ENCODE measurements around the gene SCTR. TPM values are rescaled to one million over a fixed set of nuclear protein-coding genes. Genes with fewer than 3 reads are reported as not detected.
A peak's percentile ranks its signal among the peaks of the same experiment; 100 is the strongest.

The SCTR gene
- total RNA-seq, 1 donor, result not detected

DNA sequence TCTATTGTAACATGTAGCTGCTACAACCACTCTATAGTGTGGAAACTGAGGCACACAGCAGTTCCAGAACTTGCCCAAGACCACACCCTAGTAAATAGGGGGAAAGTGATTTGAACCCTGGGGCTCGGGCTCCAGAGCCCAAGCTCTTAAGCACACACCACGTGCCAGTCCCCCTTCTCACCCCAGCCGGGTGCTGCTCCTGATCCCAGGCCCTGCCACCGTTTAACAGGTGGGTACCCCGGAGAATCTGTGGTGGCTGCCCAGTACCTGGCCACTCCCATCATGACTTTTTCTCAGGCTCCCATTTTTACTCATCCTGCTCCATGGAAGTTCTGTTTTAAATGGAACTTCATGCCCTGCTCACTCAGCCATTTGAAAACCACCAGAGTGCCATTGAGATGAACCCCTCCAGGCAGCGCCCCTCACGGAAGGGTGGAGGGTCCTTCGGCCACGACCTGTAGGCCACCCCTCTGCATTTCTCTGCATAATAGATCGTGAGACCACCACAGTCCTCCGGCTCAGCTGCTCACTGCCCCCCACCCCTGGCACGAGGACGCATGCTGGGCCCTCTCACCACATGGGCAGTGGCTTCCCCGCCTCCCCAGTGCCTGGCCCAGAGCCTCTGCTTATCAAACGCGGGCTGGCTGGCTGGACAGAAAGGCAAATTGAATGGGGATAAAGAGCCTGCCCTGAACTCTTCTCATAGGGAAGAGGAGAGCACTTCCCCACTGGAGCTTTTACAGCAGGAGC is 50.5 kb downstream of the SCTR start:
- no peak for DNase-seq (ENCODE audit: low read depth)
- TF ChIP-seq, protein P1, sequence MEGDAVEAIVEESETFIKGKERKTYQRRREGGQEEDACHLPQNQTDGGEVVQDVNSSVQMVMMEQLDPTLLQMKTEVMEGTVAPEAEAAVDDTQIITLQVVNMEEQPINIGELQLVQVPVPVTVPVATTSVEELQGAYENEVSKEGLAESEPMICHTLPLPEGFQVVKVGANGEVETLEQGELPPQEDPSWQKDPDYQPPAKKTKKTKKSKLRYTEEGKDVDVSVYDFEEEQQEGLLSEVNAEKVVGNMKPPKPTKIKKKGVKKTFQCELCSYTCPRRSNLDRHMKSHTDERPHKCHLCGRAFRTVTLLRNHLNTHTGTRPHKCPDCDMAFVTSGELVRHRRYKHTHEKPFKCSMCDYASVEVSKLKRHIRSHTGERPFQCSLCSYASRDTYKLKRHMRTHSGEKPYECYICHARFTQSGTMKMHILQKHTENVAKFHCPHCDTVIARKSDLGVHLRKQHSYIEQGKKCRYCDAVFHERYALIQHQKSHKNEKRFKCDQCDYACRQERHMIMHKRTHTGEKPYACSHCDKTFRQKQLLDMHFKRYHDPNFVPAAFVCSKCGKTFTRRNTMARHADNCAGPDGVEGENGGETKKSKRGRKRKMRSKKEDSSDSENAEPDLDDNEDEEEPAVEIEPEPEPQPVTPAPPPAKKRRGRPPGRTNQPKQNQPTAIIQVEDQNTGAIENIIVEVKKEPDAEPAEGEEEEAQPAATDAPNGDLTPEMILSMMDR (IDR thresholded peaks at IDR 0.05; ENCODE audit: insufficient read depth, low read length), result no peak
- H3K4me3 ChIP-seq (ENCODE audit: low read depth, low read length), result no peak overlapping the region

- DNase-seq (ENCODE audit: low read depth), result no peak
- no peak overlapping the region for H3K4me3 ChIP-seq (ENCODE audit: low read depth, low read length)
- TF ChIP-seq, protein P1 (IDR thresholded peaks at IDR 0.05; ENCODE audit: insufficient read depth, low read length), result no peak
These were observed 51.5 kb downstream of the SCTR start for GRCh38 chr2:119472749-119473148.

DNA sequence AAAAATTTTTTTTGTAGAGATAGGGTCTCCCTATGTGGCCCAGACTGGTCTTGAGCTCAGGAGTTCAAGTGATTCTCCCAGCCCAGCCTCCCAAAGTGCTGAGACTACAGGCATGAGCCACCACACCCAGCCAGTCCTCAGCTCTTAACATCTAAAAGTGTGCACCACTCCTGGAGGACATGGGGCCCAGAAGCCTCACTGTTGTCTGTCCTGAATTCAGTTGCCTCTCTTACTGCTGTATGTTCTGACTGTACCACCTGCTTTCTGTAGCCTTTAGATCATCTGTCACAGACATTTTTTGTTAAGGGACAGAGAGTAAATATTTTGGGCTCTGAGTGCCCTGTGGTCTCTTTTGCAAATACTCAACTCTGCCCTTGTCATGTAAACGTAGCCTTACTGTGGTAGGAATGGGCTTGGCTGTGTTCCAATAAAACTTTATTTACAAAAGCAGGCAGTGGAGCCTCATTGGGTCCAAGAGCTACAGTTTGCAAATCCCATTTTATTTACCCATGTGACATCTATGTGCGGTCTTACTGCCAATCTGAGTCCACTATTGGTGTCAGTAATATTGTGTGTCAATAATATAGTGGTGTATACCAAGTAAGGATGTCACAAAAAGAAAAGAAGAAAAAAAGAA is 54.5 kb downstream of the SCTR start:
- no peak overlapping the region for H3K4me3 ChIP-seq (ENCODE audit: low read depth, low read length)
- TF ChIP-seq, protein P1 (IDR thresholded peaks at IDR 0.05; ENCODE audit: insufficient read depth, low read length), result no peak
- DNase-seq (ENCODE audit: low read depth), result no peak

DNA sequence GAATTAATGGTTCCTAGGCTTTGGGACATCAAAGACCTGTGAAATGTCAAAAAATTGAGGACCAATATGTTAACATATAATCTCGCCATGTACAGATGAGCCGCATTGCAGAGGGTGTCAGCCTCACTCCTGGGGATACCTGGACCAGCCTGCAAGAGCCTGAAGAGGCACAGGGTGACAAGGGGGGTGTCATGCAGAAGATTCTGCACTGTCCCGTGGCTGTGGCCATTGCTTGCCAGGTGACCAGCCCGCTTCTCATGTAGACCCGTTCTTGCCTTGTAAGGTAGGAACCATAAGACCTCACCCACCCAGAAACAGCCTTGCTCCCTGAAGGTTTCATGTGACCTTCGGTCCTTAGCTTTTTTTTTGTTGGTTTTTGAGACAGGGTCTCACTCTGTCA is 55.2 kb downstream of the SCTR start:
- no peak for DNase-seq (ENCODE audit: low read depth)
- TF ChIP-seq, protein P1 (IDR thresholded peaks at IDR 0.05; ENCODE audit: insufficient read depth, low read length), result no peak

GRCh38 chr2:119468154-119468955 is 55.9 kb downstream of the SCTR start:
- TF ChIP-seq, protein P1 (IDR thresholded peaks at IDR 0.05; ENCODE audit: insufficient read depth, low read length), result no peak
- peak; percentile 12 for DNase-seq (ENCODE audit: low read depth)
- H3K4me3 ChIP-seq (ENCODE audit: low read depth, low read length), result no peak overlapping the region

More for the DNA sequence above, 55.2 kb downstream of the SCTR start:
- H3K4me3 ChIP-seq (ENCODE audit: low read depth, low read length), result no peak overlapping the region

DNA sequence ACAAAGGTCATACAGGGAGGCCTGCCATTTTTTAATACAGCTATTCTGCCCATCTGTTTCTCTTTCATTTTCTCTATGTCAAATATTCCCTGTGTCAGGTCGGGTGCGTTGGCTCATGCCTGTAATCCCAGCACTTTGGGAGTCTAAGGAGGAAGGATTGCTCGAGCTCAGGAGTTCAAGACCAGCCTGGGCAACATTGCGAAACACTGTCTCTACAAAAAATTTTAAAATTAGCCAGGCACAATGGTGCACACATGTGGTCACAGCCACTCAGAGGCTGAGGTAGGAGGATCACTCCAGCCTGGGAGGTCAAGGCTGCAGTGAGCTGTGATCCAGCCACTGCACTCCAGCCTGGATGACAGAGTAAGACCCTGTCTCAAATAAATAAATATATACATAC is 57.9 kb downstream of the SCTR start:
- H3K4me3 ChIP-seq (ENCODE audit: low read depth, low read length), result no peak overlapping the region
- TF ChIP-seq, protein P1 (IDR thresholded peaks at IDR 0.05; ENCODE audit: insufficient read depth, low read length), result no peak
- no peak for DNase-seq (ENCODE audit: low read depth)

All from fibroblast of the aortic adventitia (primary cell).